GM18909 (cell line): ENCODE data around the gene ULK2.
"Not testable (repeated sequence)": the region's sequence is repeated elsewhere in the genome, so short reads cannot be mapped to it uniquely, and the experiment has no call there.

Experiments
- ATAC-seq: cut with Tn5 transposase; IDR thresholded peaks from one replicate; pipeline ENCODE4 v1.9.1; 2021; ENCODE audit warnings: mild to moderate bottlenecking; ENCODE audit not compliant: unreplicated experiment, poor library complexity

Gene ULK2

GRCh38 chr17:19867329-19868078, at the start of gene ULK2:
TSS of gene ULK2 (minus strand) at chr17:19867936. CDS start at chr17:19867417, 519 bp downstream.
- peak; percentile 59 for ATAC-seq

- ATAC-seq: no peak
These were observed 47.7 kb upstream of the ULK2 start for GRCh38 chr17:19915245-19915978.

- no peak for ATAC-seq
These were observed 43.3 kb upstream of the ULK2 start for GRCh38 chr17:19911033-19911432.

GRCh38 chr17:19909139-19909538, 41.4 kb upstream of the ULK2 start:
- no peak for ATAC-seq

GRCh38 chr17:19905502-19905901, 37.8 kb upstream of the ULK2 start:
- no peak for ATAC-seq

- ATAC-seq: no peak
These were observed 37.2 kb upstream of the ULK2 start for GRCh38 chr17:19904924-19905323.

- ATAC-seq: no peak
These were observed 36.7 kb upstream of the ULK2 start for GRCh38 chr17:19904412-19904811.

- ATAC-seq: no peak
These were observed 33.1 kb upstream of the ULK2 start for GRCh38 chr17:19900809-19901208.

GRCh38 chr17:19897903-19898302, 30.2 kb upstream of the ULK2 start:
- ATAC-seq: no peak

- ATAC-seq: no peak
These were observed 29.5 kb upstream of the ULK2 start for GRCh38 chr17:19897090-19897837.

- ATAC-seq: no peak
These were observed 28.9 kb upstream of the ULK2 start for GRCh38 chr17:19896679-19897078.

- not testable (repeated sequence) for ATAC-seq
These were observed 22.8 kb upstream of the ULK2 start for GRCh38 chr17:19890554-19890953.

- ATAC-seq: not testable (repeated sequence)
These were observed 22.3 kb upstream of the ULK2 start for GRCh38 chr17:19890001-19890400.

- no peak for ATAC-seq
These were observed 18.4 kb upstream of the ULK2 start for GRCh38 chr17:19886116-19886515.

GRCh38 chr17:19883537-19884215, 15.9 kb upstream of the ULK2 start:
- no peak for ATAC-seq

GRCh38 chr17:19880393-19880792, 12.7 kb upstream of the ULK2 start:
- no peak for ATAC-seq

GRCh38 chr17:19877364-19877945, 9.7 kb upstream of the ULK2 start:
- no peak for ATAC-seq

- no peak for ATAC-seq
These were observed 8.9 kb upstream of the ULK2 start for GRCh38 chr17:19876529-19877161.

GRCh38 chr17:19874256-19874655, 6.5 kb upstream of the ULK2 start:
- ATAC-seq: no peak

- ATAC-seq: no peak
These were observed 5.6 kb upstream of the ULK2 start for GRCh38 chr17:19873346-19873745.
